HG03354 (cell line): ENCODE measurements around the gene LVRN.

Source experiments
- ATAC-seq: cut with Tn5 transposase; IDR thresholded peaks from one replicate; pipeline ENCODE4 v1.9.1; 2021; ENCODE audit warnings: mild to moderate bottlenecking; ENCODE audit not compliant: unreplicated experiment, poor library complexity, severe bottlenecking

Gene LVRN

DNA sequence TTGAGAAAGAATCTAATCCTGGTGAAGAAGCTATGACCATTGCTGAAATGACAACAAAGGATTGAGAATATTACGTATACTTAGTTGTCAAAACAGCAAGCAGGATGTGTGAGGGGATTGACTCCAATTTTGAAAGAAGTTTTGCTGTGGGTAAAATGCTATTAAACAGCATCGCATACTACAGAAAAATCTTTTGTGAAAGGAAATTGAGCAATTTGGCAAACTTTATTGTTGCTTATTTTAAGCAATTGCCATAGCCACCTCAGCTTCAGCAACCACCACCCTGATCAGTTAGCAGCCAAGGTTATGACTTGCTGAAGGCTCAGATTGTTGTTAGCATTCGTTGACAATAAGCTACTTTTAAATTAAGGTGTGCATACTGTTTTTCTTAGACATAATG, 47.5 kb downstream of the LVRN start:
- ATAC-seq: no peak

DNA sequence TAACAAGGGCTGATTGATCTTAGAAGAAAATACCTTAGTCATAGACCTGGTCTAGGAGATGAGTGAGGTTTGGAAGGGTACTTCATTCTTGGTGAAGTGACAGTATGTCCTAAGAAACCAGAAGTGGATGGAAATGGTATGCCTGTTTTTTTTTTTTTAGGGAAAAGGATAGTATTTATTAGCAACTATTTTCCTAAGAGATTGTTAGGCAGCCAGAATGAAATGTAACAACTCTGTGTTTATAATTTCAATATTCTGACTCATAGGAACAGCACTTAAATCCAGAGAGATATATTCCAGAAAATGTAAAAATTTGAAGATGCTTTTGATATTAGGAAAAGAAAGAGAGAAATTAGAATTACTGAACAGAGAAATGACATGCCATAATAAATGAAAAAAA, 48.8 kb downstream of the LVRN start:
- ATAC-seq: no peak

DNA sequence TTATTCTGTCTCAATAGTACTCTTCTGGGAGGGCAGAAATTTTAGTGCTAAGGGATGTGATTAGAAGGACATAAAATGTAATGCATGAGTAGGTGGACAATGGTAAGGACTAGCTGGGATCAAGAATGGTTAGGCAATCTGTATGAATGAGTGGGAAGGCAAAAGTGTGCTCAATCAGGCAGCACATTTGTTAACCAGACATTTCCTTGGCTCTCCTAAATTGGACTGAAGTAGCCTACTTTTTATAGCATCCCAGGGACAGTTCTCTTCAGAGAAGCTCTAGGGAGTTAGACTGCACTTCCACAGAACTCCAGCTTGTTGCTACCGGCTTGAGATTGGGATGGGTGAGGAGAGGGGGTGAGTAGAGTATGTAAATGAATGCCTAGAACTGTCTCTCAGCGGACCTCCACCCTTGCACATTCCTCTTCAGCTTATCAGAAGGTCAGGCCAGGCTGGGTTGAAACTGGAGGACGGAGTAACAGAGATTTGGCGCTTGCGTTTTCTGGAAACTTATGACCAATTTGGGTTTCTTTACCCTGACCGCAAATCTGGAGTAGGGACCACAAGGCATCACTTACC, 51.0 kb downstream of the LVRN start:
- ATAC-seq: no peak

DNA sequence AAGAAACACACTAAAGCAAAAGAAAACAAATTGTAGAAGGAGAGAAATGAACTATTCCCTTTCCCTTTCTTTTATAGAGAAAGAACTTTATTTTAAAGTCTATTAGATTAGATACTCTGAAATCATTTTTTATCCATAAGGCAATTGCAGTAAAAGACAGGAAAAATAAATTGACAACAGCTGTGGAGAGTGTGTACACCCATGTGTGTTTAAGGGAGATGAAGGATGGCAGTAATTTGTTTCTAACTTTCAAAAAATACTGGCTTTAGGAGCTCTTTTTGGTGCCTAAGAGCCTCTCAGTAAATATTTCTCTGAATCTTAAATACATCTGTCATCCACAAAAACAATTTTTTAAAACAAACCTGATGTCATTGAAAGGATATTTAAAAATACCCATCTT, 51.7 kb downstream of the LVRN start:
- no peak for ATAC-seq

DNA sequence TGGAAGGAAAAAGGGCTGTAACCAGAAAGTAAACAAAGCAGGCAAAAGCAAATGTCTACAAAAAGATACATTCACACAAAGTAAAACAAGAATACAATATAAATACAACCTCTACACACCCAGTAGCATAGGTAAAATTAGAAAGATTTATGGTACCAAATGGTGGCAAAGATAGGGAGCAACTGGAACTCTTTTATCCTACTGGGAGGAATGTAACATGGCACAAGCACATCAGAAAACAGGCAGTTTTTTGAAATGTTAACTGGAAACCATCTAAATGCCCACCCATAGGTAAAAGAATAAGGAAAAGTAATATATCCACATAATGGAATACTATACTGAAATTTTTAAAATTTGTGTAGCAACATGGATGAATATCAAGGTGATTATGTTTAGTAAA, 61.3 kb downstream of the LVRN start:
- ATAC-seq: no peak

DNA sequence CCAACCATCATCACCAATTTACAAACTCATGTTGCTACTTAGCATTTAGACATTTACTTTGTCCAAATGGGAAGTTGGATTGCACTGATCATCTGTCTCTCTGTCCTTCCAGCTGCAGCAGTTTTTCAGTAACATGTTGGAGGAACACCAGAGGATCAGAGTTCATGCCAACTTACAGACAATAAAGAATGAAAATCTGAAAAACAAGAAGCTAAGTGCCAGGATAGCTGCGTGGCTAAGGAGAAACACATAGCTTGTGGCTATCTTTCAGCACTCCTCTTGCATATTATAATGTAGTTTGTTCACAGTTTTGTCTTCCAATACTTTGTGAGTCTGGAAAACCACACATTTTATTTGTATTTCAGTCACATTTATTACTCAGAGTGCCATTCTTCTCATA, 63.6 kb downstream of the LVRN start:
- ATAC-seq: no peak

DNA sequence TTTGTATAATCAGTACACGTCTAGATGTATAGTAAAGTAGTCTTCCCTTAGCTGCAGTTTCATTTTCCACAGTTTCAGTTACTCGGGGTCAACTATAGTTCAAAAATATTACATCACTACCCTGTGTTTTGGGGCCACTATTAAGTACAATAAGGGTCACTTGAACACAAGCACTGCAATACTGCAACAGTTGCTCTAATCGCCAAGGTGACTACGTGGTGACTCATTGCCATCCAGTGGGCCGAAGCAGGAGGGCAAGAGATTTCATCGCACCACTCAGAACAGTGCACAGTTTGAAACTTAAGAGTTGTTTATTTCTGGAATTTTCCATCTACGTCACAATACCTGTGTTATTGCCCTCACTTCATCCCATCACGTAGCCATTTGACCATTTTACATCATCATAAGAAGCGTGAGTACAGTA, 69.8 kb downstream of the LVRN start, which contains the start of gene ARL14EPL:
Gene ARL14EPL, plus strand, starts transcription at position 379 of the 424 bp plus-strand sequence. CDS start 18,994 bp downstream, outside the sequence.
- ATAC-seq: peak; percentile 80

DNA sequence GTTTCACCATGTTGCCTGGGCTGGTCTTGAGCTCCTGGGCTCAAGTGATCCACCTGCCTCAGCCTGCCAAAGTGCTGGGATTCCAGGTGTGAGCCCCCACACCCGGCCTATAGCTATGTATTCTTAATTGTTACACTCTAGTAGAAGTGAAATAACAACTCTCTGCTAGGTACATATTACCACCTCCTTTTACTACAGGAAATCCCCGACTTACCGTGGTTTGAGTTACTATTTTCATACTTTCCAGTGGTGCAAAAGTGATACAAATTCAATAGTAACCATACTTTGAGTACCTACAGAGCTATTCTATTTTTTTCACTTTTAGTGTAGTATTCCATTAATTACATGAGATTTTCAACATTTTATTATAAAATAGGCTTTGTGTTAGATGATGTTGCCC, 70.7 kb downstream of the LVRN start:
- peak; percentile 32 for ATAC-seq

DNA sequence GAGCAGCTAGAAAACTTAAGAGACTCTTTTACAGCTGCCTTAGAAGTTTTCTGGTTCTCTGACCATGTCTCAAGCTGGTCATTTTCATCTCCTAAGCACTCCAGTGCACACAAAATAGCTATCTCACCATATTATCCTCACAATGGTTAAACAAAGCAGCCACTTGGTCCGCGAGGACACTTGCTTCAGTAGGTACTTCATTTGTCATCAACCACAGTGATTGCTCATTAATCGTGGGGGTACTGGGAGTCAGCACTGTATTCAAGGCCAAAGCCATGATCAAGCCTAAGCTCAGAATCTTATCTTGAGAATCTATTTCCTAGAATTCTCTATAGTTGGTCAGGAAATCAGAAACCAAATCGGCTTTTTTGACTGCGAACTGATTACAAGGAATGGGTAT, 72.8 kb downstream of the LVRN start:
- no peak for ATAC-seq

DNA sequence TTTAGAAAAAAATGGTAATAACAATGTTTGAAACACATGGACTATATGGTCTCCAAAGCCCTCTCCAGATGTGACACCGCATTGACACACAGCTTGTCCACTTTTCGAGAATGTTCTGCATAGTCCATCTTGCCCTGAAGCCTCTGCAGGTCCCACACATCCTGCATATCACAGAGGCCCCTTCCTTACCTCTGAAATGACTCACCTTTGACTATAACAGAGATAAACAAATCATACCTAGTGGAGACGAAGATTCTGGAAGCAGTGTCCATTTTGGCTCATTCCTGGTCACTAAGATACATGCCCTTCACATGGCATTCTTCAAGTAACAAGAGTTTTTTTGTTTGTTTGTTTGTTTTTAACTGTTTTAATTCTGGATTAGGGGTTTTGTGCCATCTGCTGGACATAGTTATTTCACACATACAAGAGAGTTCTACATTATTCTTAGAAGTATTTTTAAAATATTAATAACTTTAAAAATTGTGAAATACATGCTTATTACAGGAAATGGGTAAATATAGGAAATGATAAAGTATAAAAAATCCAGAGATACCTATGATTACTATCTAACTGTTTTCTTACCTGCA, 75.1 kb downstream of the LVRN start:
- ATAC-seq: no peak

DNA sequence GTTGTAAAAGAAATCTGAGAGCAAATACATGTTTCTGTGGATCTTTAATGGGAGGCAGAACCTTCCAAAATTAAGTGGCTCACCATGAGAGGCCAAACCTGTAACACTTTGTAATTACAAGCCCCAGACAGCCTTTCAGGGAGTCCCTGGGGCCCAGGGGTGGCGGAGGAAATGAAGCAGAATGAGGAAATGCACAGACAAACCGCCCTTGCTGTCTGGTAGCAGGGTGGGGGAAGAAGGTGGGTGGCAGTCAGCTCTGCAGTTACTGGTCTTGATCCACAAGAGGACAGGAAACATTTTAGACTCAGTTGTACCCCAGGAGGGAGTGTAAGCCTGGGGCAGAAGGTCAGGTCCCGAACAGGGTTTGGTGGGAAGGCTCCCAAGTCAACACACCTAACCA, 76.5 kb downstream of the LVRN start:
- peak; percentile 90 for ATAC-seq

DNA sequence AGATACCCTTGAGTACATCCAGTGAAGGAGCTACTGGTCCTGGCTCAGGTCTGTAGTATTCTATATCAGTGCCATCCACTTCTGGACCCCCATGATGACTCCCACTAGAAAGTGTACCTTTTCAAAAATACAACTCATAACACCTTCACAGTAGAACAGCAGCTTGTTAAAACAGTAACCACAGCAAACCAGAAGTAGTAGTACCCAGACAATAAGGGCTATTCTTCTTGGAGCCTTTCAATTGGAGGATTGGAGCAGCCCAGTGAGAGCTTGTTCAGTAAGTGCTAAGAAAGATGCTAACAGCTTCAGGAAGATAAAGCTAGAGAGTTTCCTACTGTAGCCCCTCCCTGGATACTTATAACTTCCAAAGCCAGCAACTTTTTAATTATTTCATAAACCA, 80.1 kb downstream of the LVRN start:
- ATAC-seq: no peak

DNA sequence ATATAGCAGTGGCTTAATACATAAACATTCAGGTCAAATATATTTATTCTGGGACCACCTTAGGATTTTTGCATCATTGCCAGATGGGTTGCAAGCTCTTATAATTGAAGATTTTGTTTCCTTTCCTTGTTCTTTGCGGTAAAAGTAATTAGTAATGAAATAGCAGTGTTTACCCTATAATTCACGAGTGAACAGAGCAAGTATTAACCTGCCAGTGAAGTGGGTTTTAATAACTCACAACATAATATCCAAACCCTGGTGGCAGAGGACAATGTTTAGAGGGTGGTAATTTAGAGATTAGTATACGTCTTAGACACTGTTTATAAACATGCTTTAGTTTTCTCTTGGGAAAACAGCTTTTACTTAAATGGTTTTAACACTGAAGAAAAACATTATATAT, 81.8 kb downstream of the LVRN start:
- no peak for ATAC-seq

DNA sequence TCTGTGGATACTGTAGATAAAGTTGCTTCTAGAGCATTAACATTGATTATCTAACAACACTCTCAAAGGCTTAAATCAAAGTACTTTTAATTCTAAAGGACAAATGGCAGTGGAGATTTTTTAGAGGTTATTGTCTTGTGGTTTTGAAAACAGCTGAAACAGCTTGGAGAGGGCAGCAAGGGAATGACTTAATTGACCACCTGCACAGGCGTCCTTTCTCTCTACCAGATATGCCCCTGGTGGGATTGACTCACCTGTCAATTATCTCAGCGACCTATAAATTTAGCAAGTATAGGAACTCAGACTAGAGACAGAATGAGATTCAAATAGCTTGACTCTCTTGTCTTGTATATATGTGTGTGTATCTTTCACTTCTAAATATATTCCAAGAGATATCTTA, 83.5 kb downstream of the LVRN start:
- ATAC-seq: no peak

DNA sequence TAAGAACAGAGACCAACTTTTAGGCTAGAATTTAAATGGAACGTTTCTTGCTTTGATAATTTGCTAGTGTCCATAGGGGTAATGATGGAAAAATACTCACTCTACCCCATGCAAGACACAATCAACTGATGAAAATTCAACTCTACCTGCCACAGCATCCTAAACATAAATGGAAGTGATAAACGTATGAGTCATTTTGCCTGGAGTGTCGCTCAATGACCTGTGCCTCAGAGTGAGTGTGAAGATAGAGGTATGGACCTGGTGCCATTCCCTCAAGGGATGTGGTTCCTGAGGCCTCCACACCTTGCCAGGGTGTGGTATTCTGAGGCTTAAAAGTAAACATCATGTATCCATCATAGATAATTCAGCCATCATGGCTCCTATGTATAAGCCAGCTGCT, 84.0 kb downstream of the LVRN start:
- no peak for ATAC-seq

DNA sequence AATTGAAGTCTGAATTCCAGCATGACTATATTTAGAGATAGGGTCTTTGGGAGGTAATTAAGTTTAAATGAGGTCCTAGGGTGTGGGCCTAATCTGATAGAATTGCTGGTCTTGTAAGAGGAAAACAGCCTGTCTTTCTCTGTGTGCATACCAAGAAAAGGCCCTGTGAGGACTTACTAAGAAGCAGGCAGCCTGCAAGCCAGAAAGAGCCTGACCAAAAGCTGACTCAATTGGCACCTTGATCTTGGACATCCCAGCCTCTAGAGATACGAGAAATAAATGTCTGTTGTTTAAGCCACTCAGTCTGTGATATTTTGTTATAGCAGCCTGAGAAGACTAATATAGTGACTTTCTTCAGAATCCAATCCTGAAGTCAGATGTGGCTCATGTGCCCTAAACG, 84.5 kb downstream of the LVRN start:
- ATAC-seq: no peak

DNA sequence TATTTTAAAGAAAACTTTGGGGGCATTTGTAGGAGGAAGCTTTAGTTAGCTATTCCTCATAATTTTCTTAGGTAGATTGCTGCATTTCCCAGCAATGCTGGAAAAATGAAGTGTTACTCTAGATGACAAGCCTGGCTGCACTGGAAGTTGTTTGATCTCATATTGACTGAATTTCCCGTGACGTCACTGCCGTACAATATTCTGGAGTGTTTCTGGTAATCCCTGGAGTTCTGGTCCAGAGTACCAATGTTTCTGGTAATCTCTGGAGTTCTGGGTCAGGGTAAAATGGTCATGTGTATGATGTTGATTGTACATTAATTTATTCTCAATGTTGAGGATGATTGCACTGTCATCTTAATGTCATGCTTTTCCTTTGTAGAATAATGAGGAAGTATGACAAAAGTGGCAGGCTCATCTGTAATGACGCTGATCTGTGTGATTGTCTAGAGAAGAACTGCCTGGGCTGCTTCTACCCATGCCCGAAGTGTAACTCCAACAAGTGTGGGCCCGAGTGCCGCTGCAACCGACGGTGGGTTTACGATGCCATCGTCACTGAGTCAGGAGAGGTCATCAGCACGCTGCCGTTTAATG, 96.2 kb downstream of the LVRN start:
- no peak for ATAC-seq

DNA sequence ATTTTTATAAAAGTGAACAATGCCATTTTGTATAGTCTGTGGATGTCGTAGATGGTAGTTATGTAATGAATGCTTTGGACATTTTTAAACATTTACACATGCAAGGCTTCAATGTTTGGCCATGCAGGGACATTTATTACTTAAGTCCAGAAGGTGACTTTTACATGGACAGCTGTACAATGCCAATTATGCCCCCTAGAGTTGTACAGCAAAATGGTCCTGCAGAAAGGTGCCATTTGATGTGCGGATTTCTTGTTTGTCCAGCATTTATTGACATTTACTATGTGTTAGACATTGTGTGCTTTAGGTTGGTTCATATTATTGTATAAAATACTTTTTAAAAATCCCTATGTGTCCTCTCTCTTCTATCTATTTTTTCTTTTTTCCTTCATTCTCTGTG, 100.1 kb downstream of the LVRN start:
- ATAC-seq: no peak

DNA sequence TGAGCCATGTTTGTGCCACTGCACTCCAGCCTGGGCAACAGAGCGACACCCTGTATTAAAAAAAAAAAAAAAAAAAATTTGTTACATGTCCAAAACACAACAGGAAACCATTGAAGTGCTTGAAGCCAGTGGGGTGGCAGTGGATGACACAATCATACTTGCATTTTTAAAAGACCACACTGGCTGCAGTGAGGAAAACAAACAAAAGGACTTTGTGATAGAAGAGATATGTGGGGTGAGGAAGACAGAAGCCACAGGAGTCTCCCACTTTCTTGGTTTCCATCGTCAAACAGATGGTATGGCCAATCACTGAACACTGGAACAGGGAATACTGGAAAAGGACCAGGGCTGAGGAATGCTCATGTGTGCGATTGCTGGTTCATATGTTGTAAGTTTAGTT, 101.7 kb downstream of the LVRN start:
- no peak for ATAC-seq

DNA sequence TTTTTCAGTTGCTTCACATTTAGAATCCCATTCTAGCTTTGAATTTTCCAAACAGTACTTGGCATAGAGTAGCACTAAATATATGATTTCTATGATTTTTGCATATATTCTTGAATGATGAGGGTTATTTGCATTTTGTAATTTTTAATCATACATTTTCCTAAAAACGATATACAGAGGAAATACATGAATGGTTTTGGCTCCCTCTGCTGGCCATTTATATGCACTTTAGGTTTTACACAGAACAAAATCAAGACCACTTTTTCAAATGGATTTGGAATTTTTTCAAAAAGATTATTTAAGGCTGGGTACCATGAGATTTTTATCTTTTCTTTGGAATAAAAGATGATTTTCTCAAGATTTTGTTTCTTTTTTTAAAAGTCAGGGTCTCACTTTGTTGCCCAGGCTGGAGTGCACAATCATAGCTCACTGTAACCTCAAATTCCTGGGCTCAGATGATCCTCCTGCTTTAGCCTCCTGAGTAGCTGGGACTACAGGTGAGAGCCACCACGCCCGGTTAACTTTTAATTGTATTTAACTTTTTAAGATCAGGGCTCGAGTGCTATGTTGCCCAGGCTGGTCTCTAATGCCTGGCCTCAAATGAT, 105.9 kb downstream of the LVRN start:
- peak; percentile 73 for ATAC-seq

DNA sequence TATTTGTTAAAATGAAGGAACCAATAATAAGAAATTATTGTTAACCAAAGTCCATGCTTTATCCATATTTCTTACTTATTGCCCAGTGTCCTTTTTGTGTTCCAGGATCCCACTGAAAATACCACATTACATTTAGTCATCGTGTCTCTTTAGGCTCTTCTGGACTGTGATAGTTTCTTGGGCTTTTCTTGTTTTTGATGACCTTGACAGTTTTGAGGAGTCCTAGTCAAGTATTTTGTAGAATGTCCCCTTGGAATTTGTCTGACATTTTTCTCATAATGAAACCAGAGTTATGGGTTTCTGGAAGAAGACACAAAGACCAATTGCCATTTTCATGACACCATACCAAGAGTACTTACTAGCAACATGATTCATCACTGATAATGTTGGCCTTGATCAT, 108.9 kb downstream of the LVRN start:
- ATAC-seq: no peak
